ENCODE data around the gene FCGR1A. TPM values are rescaled to one million over a fixed set of nuclear protein-coding genes. Genes with fewer than 3 reads are reported as not detected.

FCGR1A gene
- total RNA-seq (2014; rRNA removed; shearing (Covaris generic)): not detected in 2 replicates

GRCh38 chr1:149782600-149782999 is at the start of gene FCGR1A:
TSS of gene FCGR1A (plus strand) at chr1:149782694. CDS start at chr1:149782744, 50 bp downstream.

Other genes with a start within 250 kb of the FCGR1A start
- not detected in 2 replicates for gene PPIAL4C, start 198.8 kb upstream of the FCGR1A start, total RNA-seq (2014; rRNA removed; shearing (Covaris generic))
- 3.7 and 6.8 TPM in 2 replicates for gene BOLA1, start 116.9 kb downstream of the FCGR1A start, total RNA-seq (2014; rRNA removed; shearing (Covaris generic))
- gene SV2A, start 135.2 kb downstream of the FCGR1A start, total RNA-seq (2014; rRNA removed; shearing (Covaris generic)): 30.9 and 31.2 TPM in 2 replicates
- 23.6 and 28.0 TPM in 2 replicates for gene SF3B4, start 145.1 kb downstream of the FCGR1A start, total RNA-seq (2014; rRNA removed; shearing (Covaris generic))
- gene MTMR11, start 154.2 kb downstream of the FCGR1A start, total RNA-seq (2014; rRNA removed; shearing (Covaris generic)): 4.0 and 4.6 TPM in 2 replicates
- 16.3 and 16.9 TPM in 2 replicates for gene OTUD7B, start 228.0 kb downstream of the FCGR1A start, total RNA-seq (2014; rRNA removed; shearing (Covaris generic))

Measured in A375 (cell line).